HG03342 (cell line): ENCODE measurements around the gene RNF217.
"Not testable (repeated sequence)": the region's sequence is repeated elsewhere in the genome, so short reads cannot be mapped to it uniquely, and the experiment has no call there.

Experiments
- ATAC-seq: cut with Tn5 transposase; IDR thresholded peaks from one replicate; pipeline ENCODE4 v1.9.1; 2021; ENCODE audit warnings: mild to moderate bottlenecking, moderate library complexity; ENCODE audit not compliant: unreplicated experiment

The RNF217 gene

GRCh38 chr6:125050663-125051318 lies 88.6 kb downstream of the RNF217 start:
- ATAC-seq: no peak

- ATAC-seq: no peak
These were observed 91.6 kb downstream of the RNF217 start for GRCh38 chr6:125053809-125054208.

- ATAC-seq: no peak
These were observed 92.1 kb downstream of the RNF217 start for GRCh38 chr6:125054331-125054730.

GRCh38 chr6:125057392-125058246 lies 95.4 kb downstream of the RNF217 start:
- no peak for ATAC-seq

GRCh38 chr6:125058546-125058945 lies 96.3 kb downstream of the RNF217 start:
- no peak for ATAC-seq

- ATAC-seq: no peak
These were observed 101.1 kb downstream of the RNF217 start for GRCh38 chr6:125063307-125063706.

GRCh38 chr6:125066140-125066539 lies 103.9 kb downstream of the RNF217 start:
- no peak for ATAC-seq

GRCh38 chr6:125066964-125067363 lies 104.7 kb downstream of the RNF217 start:
- no peak for ATAC-seq

GRCh38 chr6:125067552-125067951 lies 105.3 kb downstream of the RNF217 start:
- no peak for ATAC-seq

- no peak for ATAC-seq
These were observed 110.8 kb downstream of the RNF217 start for GRCh38 chr6:125073071-125073470.

- ATAC-seq: no peak
These were observed 111.9 kb downstream of the RNF217 start for GRCh38 chr6:125074120-125074519.

GRCh38 chr6:125075073-125075472 lies 112.8 kb downstream of the RNF217 start:
- not testable (repeated sequence) for ATAC-seq

GRCh38 chr6:125075741-125076481 lies 113.7 kb downstream of the RNF217 start:
- ATAC-seq: no peak

GRCh38 chr6:125076482-125076742 lies 114.2 kb downstream of the RNF217 start:
- ATAC-seq: no peak

- no peak for ATAC-seq
These were observed 115.2 kb downstream of the RNF217 start for GRCh38 chr6:125077453-125077852.

- no peak for ATAC-seq
These were observed 116.5 kb downstream of the RNF217 start for GRCh38 chr6:125078602-125079321.

GRCh38 chr6:125082908-125083683 lies 120.9 kb downstream of the RNF217 start:
- ATAC-seq: no peak

GRCh38 chr6:125083684-125083990 lies 121.4 kb downstream of the RNF217 start:
- no peak for ATAC-seq

- no peak for ATAC-seq
These were observed 124.5 kb downstream of the RNF217 start for GRCh38 chr6:125086716-125087115.

- ATAC-seq: no peak
These were observed 126.7 kb downstream of the RNF217 start for GRCh38 chr6:125088963-125089362.

GRCh38 chr6:125094563-125094962 lies 132.3 kb downstream of the RNF217 start:
- ATAC-seq: no peak
